ENCODE measurements around the gene TAF3. TPM values are rescaled to one million over a fixed set of nuclear protein-coding genes. Genes with fewer than 3 reads are reported as not detected.

TAF3 gene
- total RNA-seq, 2 experiments from 2014 or later, result 12.6 to 12.8 TPM

GRCh38 chr10:7968510-7969112, 150.3 kb downstream of the TAF3 start:
- Mint-ChIP-seq H3K27ac (no peak overlapping the region), H3K9me3 (no peaks in the 10 kb centered on the region), H3K36me3 (ENCODE audit: low read depth) (peaks cover 31% of the 10 kb centered on the region), H3K27me3 (ENCODE audit: low read depth) (no peaks in the 10 kb centered on the region), H3K4me1 (ENCODE audit: low read depth) (peaks cover 8% of the 10 kb centered on the region), H3K4me3 (no peak overlapping the region)
- CTCF ChIA-PET, result no interaction called here
- intact Hi-C loops (cut with micrococcal nuclease), result no loop called here
- no peak for DNase-seq

DNA sequence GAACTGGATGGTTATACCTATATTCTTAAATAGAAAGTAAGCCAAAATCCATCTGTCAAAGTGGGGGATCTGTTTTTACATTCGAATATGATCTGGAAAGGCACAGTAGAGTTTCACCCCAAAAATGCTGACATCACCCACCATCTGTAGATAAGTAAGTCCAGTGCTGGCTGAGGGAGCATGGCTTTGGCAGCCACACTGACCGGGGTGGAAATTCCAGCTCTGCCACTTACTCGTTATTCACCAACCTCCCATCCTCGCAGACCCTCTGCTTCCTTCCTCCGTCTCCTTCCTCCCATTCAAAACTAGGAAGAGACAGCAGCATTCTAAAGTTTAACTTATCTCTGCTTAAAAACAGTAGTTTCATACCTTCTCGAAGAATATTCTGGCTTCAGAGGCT, 151.3 kb downstream of the TAF3 start:
- CTCF ChIA-PET, result no interaction called here
- Mint-ChIP-seq H3K36me3 (ENCODE audit: low read depth) (peaks cover 22% of the 10 kb centered on the region), H3K27ac (no peak overlapping the region), H3K4me3 (no peak overlapping the region), H3K27me3 (ENCODE audit: low read depth) (no peaks in the 10 kb centered on the region), H3K4me1 (ENCODE audit: low read depth) (peaks cover 8% of the 10 kb centered on the region), H3K9me3 (no peaks in the 10 kb centered on the region)
- intact Hi-C loops (cut with micrococcal nuclease), result no loop called here
- no peak for DNase-seq

- H3K36me3 Mint-ChIP-seq (ENCODE audit: low read depth), result peaks cover 19% of the 10 kb centered on the region
- DNase-seq, result no peak
- intact Hi-C loops (cut with micrococcal nuclease), result no loop called here
- H3K27me3 Mint-ChIP-seq (ENCODE audit: low read depth), result no peaks in the 10 kb centered on the region
- no peak overlapping the region for H3K4me3 Mint-ChIP-seq
- no peaks in the 10 kb centered on the region for H3K9me3 Mint-ChIP-seq
- no peak overlapping the region for H3K27ac Mint-ChIP-seq
- H3K4me1 Mint-ChIP-seq (ENCODE audit: low read depth), result peaks cover 3% of the 10 kb centered on the region
- CTCF ChIA-PET, result interaction anchor here (0.5 to 0.6 kb wide), 2 partner anchors 16 to 51 kb away, joined by 3 read pairs; no protein-coding TSS in a partner anchor
Observed at GRCh38 chr10:7971949-7972348, 153.6 kb downstream of the TAF3 start.

- no peaks in the 10 kb centered on the region for H3K9me3 Mint-ChIP-seq
- CTCF ChIA-PET, result interaction anchor here (0.5 kb wide), 1 partner anchor 17 kb away, joined by 3 read pairs; no protein-coding TSS in a partner anchor
Observed at GRCh38 chr10:7972367-7972766, 154.1 kb downstream of the TAF3 start.

DNA sequence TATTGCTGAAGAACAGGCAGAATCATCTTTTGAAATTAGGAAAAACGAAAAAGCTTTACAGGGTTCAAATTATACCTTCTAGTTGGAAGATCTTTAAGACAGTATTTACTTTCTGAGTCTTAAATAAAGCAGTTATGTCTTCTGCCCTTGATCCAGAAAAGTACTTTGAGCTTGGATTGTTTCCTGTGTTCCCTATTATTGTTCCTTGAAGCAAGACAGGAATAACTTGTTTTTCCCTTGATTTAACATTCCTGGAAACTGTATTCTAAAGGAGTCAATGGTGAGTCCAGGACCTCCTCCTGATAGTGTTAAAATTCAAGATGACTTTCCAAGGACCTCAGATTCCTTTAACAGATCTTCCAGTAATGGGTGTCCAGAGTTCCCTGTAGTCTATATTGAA, 161.9 kb downstream of the TAF3 start:
- Mint-ChIP-seq H3K27me3 (ENCODE audit: low read depth) (no peaks in the 10 kb centered on the region), H3K4me1 (ENCODE audit: low read depth) (no peaks in the 10 kb centered on the region), H3K9me3 (no peaks in the 10 kb centered on the region), H3K4me3 (no peak overlapping the region), H3K27ac (no peak overlapping the region), H3K36me3 (ENCODE audit: low read depth) (peaks cover 42% of the 10 kb centered on the region)
- no peak for DNase-seq
- CTCF ChIA-PET, result no interaction called here
- intact Hi-C loops (cut with micrococcal nuclease), result loop anchor here (5.0 kb wide), 1 partner anchor 897 kb away; no protein-coding TSS in a partner anchor

More at GRCh38 chr10:7972367-7972766, 154.1 kb downstream of the TAF3 start:
- H3K27me3 Mint-ChIP-seq (ENCODE audit: low read depth), result no peaks in the 10 kb centered on the region
- no peak overlapping the region for H3K27ac Mint-ChIP-seq
- no peak for DNase-seq
- H3K36me3 Mint-ChIP-seq (ENCODE audit: low read depth), result peaks cover 22% of the 10 kb centered on the region
- H3K4me3 Mint-ChIP-seq, result no peak overlapping the region
- peaks cover 3% of the 10 kb centered on the region for H3K4me1 Mint-ChIP-seq (ENCODE audit: low read depth)
- intact Hi-C loops (cut with micrococcal nuclease), result no loop called here

GRCh38 chr10:7982727-7983126, 164.4 kb downstream of the TAF3 start:
- no peaks in the 10 kb centered on the region for H3K9me3 Mint-ChIP-seq
- CTCF ChIA-PET, result no interaction called here

DNA sequence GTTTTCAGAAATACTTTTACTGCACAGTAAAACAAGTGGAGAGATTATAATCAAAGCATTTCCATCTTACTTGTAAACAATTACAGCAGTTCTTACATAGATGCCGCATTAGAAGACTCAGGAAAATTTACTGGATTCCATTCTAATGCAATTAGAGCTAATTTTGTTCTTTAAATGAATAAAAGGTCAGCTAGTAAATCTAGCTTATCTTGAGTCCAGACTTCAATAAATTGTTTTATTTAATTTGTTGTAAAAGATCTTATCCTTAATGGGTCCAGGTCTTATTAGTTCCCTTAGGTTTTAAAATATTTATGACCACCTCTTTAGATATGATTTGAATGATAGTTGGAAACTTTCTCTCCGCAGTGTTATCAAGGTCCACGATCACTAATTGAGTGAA, 166.0 kb downstream of the TAF3 start:
- H3K4me3 Mint-ChIP-seq, result no peak overlapping the region
- CTCF ChIA-PET, result no interaction called here
- no peak for DNase-seq
- no peaks in the 10 kb centered on the region for H3K9me3 Mint-ChIP-seq
- no peaks in the 10 kb centered on the region for H3K4me1 Mint-ChIP-seq (ENCODE audit: low read depth)
- no peaks in the 10 kb centered on the region for H3K27me3 Mint-ChIP-seq (ENCODE audit: low read depth)
- H3K36me3 Mint-ChIP-seq (ENCODE audit: low read depth), result peaks cover 42% of the 10 kb centered on the region
- intact Hi-C loops (cut with micrococcal nuclease), result loop anchor here (5.0 kb wide), 1 partner anchor 893 kb away; no protein-coding TSS in a partner anchor
- H3K27ac Mint-ChIP-seq, result no peak overlapping the region

More at GRCh38 chr10:7982727-7983126, 164.4 kb downstream of the TAF3 start:
- H3K4me3 Mint-ChIP-seq, result no peak overlapping the region
- H3K4me1 Mint-ChIP-seq (ENCODE audit: low read depth), result no peaks in the 10 kb centered on the region
- no peaks in the 10 kb centered on the region for H3K27me3 Mint-ChIP-seq (ENCODE audit: low read depth)
- intact Hi-C loops (cut with micrococcal nuclease), result loop anchor here (5.0 kb wide), 1 partner anchor 895 kb away; no protein-coding TSS in a partner anchor
- no peak for DNase-seq
- no peak overlapping the region for H3K27ac Mint-ChIP-seq
- peaks cover 45% of the 10 kb centered on the region for H3K36me3 Mint-ChIP-seq (ENCODE audit: low read depth)

GRCh38 chr10:7984896-7985295, 166.6 kb downstream of the TAF3 start:
- Mint-ChIP-seq H3K27me3 (ENCODE audit: low read depth) (no peaks in the 10 kb centered on the region), H3K27ac (no peak overlapping the region), H3K4me1 (ENCODE audit: low read depth) (no peaks in the 10 kb centered on the region), H3K4me3 (no peak overlapping the region), H3K9me3 (no peaks in the 10 kb centered on the region), H3K36me3 (ENCODE audit: low read depth) (peaks cover 39% of the 10 kb centered on the region)
- CTCF ChIA-PET, result no interaction called here
- intact Hi-C loops (cut with micrococcal nuclease), result loop anchor here (5.0 kb wide), 1 partner anchor 892 kb away; no protein-coding TSS in a partner anchor
- no peak for DNase-seq

DNA sequence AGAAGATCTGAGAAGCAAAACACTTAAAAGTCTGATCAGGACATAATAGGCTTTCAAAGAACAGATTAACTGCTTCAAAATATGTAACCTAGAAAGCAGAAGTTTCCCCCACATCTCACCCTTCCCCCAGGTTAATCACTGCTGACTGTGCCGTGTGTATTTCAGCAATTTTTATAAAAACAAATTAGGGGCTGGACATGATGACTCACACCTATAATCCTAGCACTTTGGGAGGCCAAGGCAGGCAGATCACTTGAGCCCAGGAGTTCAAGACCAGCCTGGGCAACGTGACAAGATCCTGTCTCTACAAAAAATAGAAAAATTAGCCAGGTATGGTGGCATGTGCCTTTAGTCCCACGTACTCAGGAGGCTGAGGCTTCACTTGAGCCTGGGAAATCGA, 168.5 kb downstream of the TAF3 start:
- H3K9me3 Mint-ChIP-seq, result no peaks in the 10 kb centered on the region
- H3K27me3 Mint-ChIP-seq (ENCODE audit: low read depth), result no peaks in the 10 kb centered on the region
- no peak overlapping the region for H3K27ac Mint-ChIP-seq
- intact Hi-C loops (cut with micrococcal nuclease), result no loop called here
- peaks cover 32% of the 10 kb centered on the region for H3K36me3 Mint-ChIP-seq (ENCODE audit: low read depth)
- DNase-seq, result no peak
- CTCF ChIA-PET, result no interaction called here
- H3K4me1 Mint-ChIP-seq (ENCODE audit: low read depth), result no peaks in the 10 kb centered on the region
- H3K4me3 Mint-ChIP-seq, result no peak overlapping the region

DNA sequence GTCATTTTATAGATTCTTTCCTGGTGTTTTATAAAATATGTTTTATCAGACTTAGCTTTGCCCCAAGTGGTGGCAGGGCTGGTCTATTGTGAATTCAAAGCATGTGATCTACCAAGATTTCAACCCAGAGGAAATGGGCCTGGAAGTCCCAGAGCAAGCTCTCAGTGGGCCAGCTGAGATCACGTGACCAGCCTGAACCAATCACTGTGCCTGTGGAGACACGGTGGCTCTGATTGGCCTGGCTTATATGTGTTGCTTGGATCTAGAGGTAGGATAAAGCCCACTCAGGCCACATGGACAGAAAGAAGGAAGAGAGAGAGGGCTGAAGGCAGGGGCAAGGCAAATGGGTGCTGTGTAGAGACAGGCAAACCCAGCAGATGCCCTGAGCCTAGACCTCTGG, 170.7 kb downstream of the TAF3 start:
- intact Hi-C loops (cut with micrococcal nuclease), result no loop called here
- Mint-ChIP-seq H3K27me3 (ENCODE audit: low read depth) (no peaks in the 10 kb centered on the region), H3K4me3 (no peak overlapping the region), H3K4me1 (ENCODE audit: low read depth) (no peaks in the 10 kb centered on the region), H3K36me3 (ENCODE audit: low read depth) (peaks cover 34% of the 10 kb centered on the region), H3K9me3 (peaks cover under 1% of the 10 kb centered on the region), H3K27ac (no peak overlapping the region)
- CTCF ChIA-PET, result no interaction called here
- DNase-seq, result no peak

DNA sequence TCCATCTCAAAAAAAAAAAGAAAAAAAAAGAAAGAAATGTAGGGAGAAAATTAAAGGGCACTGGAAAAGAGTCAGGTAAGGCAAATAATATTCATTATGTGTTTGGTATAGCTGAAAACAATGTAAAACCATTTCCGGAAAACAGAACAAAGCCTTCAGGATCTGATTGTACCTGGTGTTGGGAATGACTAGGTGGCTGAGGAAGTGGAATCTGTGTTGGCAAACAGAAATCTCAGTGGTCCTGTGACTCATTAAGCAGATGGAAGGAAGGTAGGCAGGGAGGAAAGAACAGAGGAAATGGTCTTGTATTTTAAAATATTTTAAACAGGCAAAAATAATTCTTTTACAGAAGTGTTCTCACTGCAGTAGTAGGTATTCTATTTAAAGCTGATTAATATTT, 180.5 kb downstream of the TAF3 start:
- Mint-ChIP-seq H3K27ac (no peak overlapping the region), H3K36me3 (ENCODE audit: low read depth) (peaks cover 43% of the 10 kb centered on the region), H3K9me3 (peaks cover 19% of the 10 kb centered on the region), H3K4me1 (ENCODE audit: low read depth) (no peaks in the 10 kb centered on the region), H3K4me3 (no peak overlapping the region), H3K27me3 (ENCODE audit: low read depth) (no peaks in the 10 kb centered on the region)
- CTCF ChIA-PET, result no interaction called here
- intact Hi-C loops (cut with micrococcal nuclease), result no loop called here
- DNase-seq, result no peak

- Mint-ChIP-seq H3K36me3 (ENCODE audit: low read depth) (peaks cover 53% of the 10 kb centered on the region), H3K9me3 (peaks cover 18% of the 10 kb centered on the region), H3K27ac (no peak overlapping the region), H3K27me3 (ENCODE audit: low read depth) (no peaks in the 10 kb centered on the region), H3K4me1 (ENCODE audit: low read depth) (no peaks in the 10 kb centered on the region), H3K4me3 (no peak overlapping the region)
- intact Hi-C loops (cut with micrococcal nuclease), result no loop called here
- CTCF ChIA-PET, result no interaction called here
- no peak for DNase-seq
Observed at GRCh38 chr10:8004469-8005000, 186.2 kb downstream of the TAF3 start.

DNA sequence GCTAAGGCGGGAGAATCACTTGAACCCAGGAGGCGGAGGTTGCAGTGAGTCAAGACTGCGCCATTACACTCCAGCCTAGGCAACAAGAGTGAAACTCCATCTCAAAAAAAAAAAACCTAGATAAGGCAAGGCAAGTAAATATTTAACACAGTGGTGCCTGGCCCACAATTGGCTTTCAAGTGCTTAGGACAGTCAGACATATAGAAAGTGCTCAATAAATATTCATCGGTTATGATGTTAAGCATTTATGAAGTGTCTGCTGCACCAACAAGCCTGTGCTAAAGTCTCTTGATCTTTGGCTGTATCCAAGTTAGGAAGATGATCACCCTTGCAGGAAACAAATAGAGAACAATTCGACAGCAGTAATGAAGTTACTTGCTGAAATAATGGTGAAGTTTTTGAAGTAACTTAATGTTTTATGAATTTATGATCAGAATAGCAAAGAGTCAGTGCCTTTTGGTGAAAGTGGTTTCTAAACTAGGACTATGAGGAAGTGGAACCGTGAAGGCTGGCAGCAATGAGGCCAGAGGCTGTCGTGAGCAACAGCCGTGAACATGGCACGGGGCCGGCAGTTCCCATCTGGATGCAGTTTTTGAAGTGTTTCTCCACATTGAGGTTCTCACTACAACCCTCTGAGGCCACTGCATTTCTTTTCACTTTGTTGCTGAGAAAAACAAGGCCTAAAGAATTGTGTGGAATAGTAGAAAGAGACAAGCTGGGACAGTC, 188.1 kb downstream of the TAF3 start:
- Mint-ChIP-seq H3K9me3 (peaks cover 16% of the 10 kb centered on the region), H3K27ac (no peak overlapping the region), H3K36me3 (ENCODE audit: low read depth) (peaks cover 49% of the 10 kb centered on the region), H3K4me3 (no peak overlapping the region), H3K4me1 (ENCODE audit: low read depth) (no peaks in the 10 kb centered on the region), H3K27me3 (ENCODE audit: low read depth) (no peaks in the 10 kb centered on the region)
- no peak for DNase-seq
- CTCF ChIA-PET, result no interaction called here
- intact Hi-C loops (cut with micrococcal nuclease), result no loop called here

All from activated naive CD4-positive, alpha-beta T cell treated with anti-CD3 and anti-CD28 coated beads for 36 hours (primary cell).